Neural cell (in vitro differentiated cells): Measurements from ENCODE around the gene PDXDC1. TPM values are rescaled to one million over a fixed set of nuclear protein-coding genes. Genes with fewer than 3 reads are reported as not detected.

ENCODE experiments used
- H2AFZ ChIP-seq: fragments of 200-600, 300-800 bp; sonication (generic), shearing (Covaris generic); 2 replicates; pipeline ENCODE4 v1.6.0; 2014; ENCODE audit warnings: low read depth, mild to moderate bottlenecking, antibody characterized with exemption, low read length, moderate library complexity
- H3F3A ChIP-seq: fragments of 200-600 bp; shearing (Covaris generic); 2 replicates; pipeline ENCODE4 v1.6.1; 2016; ENCODE audit warnings: mild to moderate bottlenecking, moderate library complexity, mixed read lengths, antibody characterized with exemption, low read length; ENCODE audit not compliant: insufficient read depth, poor library complexity, severe bottlenecking
- H3K27ac ChIP-seq: fragments of 200-600, 300-800 bp; sonication (generic), shearing (Covaris generic); 2 replicates; pipeline ENCODE4 v1.5.1; 2014; ENCODE audit warnings: mild to moderate bottlenecking, low read length, moderate library complexity
- H3K27me3 ChIP-seq: fragments of 300-800, 200-600 bp; sonication (generic), shearing (Covaris generic); 2 replicates; pipeline ENCODE4 v1.6.0; 2014; ENCODE audit warnings: mild to moderate bottlenecking, low read depth, low read length, moderate library complexity; ENCODE audit not compliant: insufficient read depth
- H3K36me3 ChIP-seq: fragments of 300-800, 200-600 bp; sonication (generic), shearing (Covaris generic); 2 replicates; pipeline ENCODE4 v1.5.1; 2014; ENCODE audit warnings: mild to moderate bottlenecking, antibody characterized with exemption, low read length, moderate library complexity; ENCODE audit not compliant: insufficient read depth
- H3K4me2 ChIP-seq: fragments of 300-800, 200-600 bp; sonication (generic), shearing (Covaris generic); 2 replicates; pipeline ENCODE4 v1.6.0; 2014; ENCODE audit warnings: mild to moderate bottlenecking, low read length
- H3K4me3 ChIP-seq: fragments of 300-800, 200-600 bp; sonication (generic), shearing (Covaris generic); 2 replicates; pipeline ENCODE4 v1.5.1; 2014; ENCODE audit warnings: mild to moderate bottlenecking, low read length, moderate library complexity
- H3K79me2 ChIP-seq: fragments of 200-600 bp; shearing (Covaris generic); replicated peaks from 2 replicates; pipeline ENCODE4 v1.6.0; 2014; ENCODE audit warnings: mild to moderate bottlenecking, low read length, moderate library complexity; ENCODE audit not compliant: insufficient read depth
- H3K9ac ChIP-seq: fragments of 300-800, 200-600 bp; sonication (generic), shearing (Covaris generic); 2 replicates; pipeline ENCODE4 v1.6.1; 2016; ENCODE audit warnings: mild to moderate bottlenecking, low read length, mixed read lengths
- H3K9me2 ChIP-seq: fragments of 200-600 bp; shearing (Covaris generic); 2 replicates; pipeline ENCODE4 v1.6.1; 2016; ENCODE audit warnings: mild to moderate bottlenecking, low read length, mixed read lengths; ENCODE audit not compliant: insufficient read depth
- H3K9me3 ChIP-seq: fragments of 200-600, 300-800 bp; sonication (generic), shearing (Covaris generic); 2 replicates; pipeline ENCODE4 v1.6.1; 2016; ENCODE audit warnings: mild to moderate bottlenecking, mixed run types, low read length, moderate library complexity, mixed read lengths
- H4K20me1 ChIP-seq: fragments of 200-600 bp; shearing (Covaris generic); 2 replicates; pipeline ENCODE4 v1.6.1; 2016; ENCODE audit warnings: mild to moderate bottlenecking, mixed run types; ENCODE audit not compliant: insufficient read depth
- EP300 ChIP-seq: fragments of 450-650 bp; conservative IDR thresholded peaks from 2 replicates; pipeline ENCODE4 v1.6.1; 2014; ENCODE audit warnings: antibody characterized with exemption, mild to moderate bottlenecking, moderate library complexity; ENCODE audit not compliant: poor library complexity, severe bottlenecking
- EZH2 ChIP-seq: fragments of 200-600, 300-800 bp; shearing (Covaris generic), sonication (generic); IDR thresholded peaks from 2 replicates; pipeline ENCODE4 v1.6.1; 2014; ENCODE audit warnings: antibody characterized with exemption, low read length, borderline replicate concordance, mild to moderate bottlenecking; ENCODE audit not compliant: insufficient read depth, poor library complexity, severe bottlenecking
- MXI1 ChIP-seq: fragments of 450-650 bp; conservative IDR thresholded peaks from 2 replicates; pipeline ENCODE4 v1.6.1; 2014; ENCODE audit warnings: antibody characterized with exemption, mild to moderate bottlenecking; ENCODE audit not compliant: poor library complexity, severe bottlenecking
- POLR2AphosphoS5 ChIP-seq: IDR thresholded peaks from 2 replicates; pipeline ENCODE4 v1.6.1; 2012
- RAD21 ChIP-seq: fragments of 450-650 bp; conservative IDR thresholded peaks from 2 replicates; pipeline ENCODE4 v1.6.1; 2014; ENCODE audit warnings: antibody characterized with exemption, mild to moderate bottlenecking, moderate library complexity
- SMC3 ChIP-seq: fragments of 450-650 bp; conservative IDR thresholded peaks from 2 replicates; pipeline ENCODE4 v1.6.1; 2014; ENCODE audit warnings: antibody characterized with exemption, mild to moderate bottlenecking, moderate library complexity; ENCODE audit not compliant: poor library complexity
- TAF1 ChIP-seq: IDR thresholded peaks from 2 replicates; pipeline ENCODE4 v1.6.1; 2012; ENCODE audit warnings: low read depth
- polyA plus RNA-seq: library from polyadenylated mRNA; depleted of rRNA; stranded (reverse); fragments of >200 nt; gene quantifications from 2 replicates; pipeline ENCODE4 v1.2.3, GENCODE V29; 2014
- TF ChIP-seq, protein P1 (sequence below): IDR thresholded peaks from 2 replicates; pipeline ENCODE4 v1.6.1; 2012; ENCODE audit warnings: borderline replicate concordance
- TF ChIP-seq, protein P2 (sequence below): fragments of 450-650 bp; IDR thresholded peaks from 2 replicates; pipeline ENCODE4 v1.5.1; 2014; ENCODE audit warnings: antibody characterized with exemption, mild to moderate bottlenecking, moderate library complexity; ENCODE audit not compliant: poor library complexity, severe bottlenecking

The PDXDC1 gene
- polyA plus RNA-seq, 1 donor from 2014 or later, result 69.9 TPM

DNA sequence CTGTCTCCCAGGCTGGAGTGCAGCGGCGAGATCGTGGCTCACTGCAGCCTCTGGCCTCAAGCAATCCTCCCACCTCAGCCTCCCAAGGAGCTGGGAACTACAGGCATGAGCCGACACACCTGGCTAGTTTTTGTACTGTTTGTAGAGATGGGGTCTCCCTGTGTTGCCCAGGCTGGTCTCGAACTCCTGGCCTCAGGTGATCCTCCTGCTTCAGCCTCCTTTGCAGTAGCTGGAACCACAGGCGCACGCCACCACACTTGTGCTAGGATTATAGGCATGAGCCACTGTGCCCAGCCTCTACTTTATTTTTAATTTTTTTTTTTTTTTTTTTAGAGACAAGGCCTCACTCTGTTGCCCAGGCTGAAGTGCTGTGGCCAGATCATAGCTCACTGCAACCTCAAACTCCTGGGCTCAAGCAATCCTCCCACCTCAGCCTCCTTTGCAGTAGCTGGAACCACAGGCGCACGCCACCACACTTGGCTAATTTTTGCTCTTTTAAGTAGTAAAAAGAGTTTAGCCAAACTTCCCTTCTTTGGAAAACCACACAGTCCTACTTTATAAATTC is 76.6 kb downstream of the PDXDC1 start:
- TF ChIP-seq EP300, result no peak
- no peaks in the 10 kb centered on the region for H3K27me3 ChIP-seq
- H3F3A ChIP-seq, result no peaks in the 10 kb centered on the region
- no peaks in the 10 kb centered on the region for H3K9me3 ChIP-seq
- peaks cover 4% of the 10 kb centered on the region for H3K79me2 ChIP-seq
- no peaks in the 10 kb centered on the region for H3K36me3 ChIP-seq
- no peak overlapping the region for H3K9ac ChIP-seq
- H3K27ac ChIP-seq, result no peak overlapping the region
- H3K4me3 ChIP-seq, result no peak overlapping the region
- no peak overlapping the region for H3K4me2 ChIP-seq
- H4K20me1 ChIP-seq, result no peaks in the 10 kb centered on the region
- H3K9me2 ChIP-seq, result no peaks in the 10 kb centered on the region
- H2AFZ ChIP-seq, result no peak overlapping the region

DNA sequence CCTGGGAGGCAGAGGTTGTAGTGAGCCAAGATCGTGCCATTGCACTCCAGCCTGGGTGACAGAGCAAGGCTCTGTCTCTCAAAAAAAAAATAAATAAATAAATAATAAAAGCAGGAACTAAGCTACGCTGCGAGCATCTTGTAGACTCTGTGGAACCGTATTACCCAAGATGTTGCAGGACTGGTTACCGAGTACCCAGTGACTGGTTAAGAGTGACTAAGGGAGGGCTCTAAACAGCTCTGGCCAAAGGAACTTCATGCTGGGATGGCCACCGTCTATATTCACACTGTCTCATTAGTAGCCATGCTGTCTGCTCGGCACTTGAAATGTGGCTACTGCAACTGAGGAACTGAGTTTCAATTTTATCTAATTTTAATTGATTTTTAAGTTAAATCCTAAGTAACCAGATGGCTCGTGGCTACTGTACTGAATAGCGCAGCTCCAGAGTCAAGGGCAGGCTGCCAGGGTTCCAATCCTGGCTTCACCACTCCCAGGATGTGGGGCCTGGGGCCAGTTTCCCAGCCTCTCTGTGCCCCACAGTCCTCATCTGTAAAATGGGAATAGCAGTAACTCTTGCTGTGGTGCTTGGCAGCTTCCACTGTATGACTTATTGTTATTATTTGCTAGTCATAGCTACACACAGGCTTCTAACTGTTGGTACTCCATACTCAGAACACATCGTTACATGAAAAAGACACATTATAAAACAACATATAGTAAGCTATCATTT is 78.1 kb downstream of the PDXDC1 start:
- Histone ChIP-seq H3K27me3 (no peaks in the 10 kb centered on the region), H3K79me2 (peaks cover 4% of the 10 kb centered on the region), H3K4me3 (no peak overlapping the region), H3K9me3 (no peaks in the 10 kb centered on the region), H4K20me1 (no peaks in the 10 kb centered on the region), H3K36me3 (no peaks in the 10 kb centered on the region), H3K27ac (no peak overlapping the region), H2AFZ (no peak overlapping the region), H3K4me2 (no peak overlapping the region), H3K9ac (no peak overlapping the region), H3K9me2 (no peaks in the 10 kb centered on the region), H3F3A (no peaks in the 10 kb centered on the region)
- TF ChIP-seq EZH2, result no peak
- no peak for TF ChIP-seq MXI1
- TF ChIP-seq, protein P1, sequence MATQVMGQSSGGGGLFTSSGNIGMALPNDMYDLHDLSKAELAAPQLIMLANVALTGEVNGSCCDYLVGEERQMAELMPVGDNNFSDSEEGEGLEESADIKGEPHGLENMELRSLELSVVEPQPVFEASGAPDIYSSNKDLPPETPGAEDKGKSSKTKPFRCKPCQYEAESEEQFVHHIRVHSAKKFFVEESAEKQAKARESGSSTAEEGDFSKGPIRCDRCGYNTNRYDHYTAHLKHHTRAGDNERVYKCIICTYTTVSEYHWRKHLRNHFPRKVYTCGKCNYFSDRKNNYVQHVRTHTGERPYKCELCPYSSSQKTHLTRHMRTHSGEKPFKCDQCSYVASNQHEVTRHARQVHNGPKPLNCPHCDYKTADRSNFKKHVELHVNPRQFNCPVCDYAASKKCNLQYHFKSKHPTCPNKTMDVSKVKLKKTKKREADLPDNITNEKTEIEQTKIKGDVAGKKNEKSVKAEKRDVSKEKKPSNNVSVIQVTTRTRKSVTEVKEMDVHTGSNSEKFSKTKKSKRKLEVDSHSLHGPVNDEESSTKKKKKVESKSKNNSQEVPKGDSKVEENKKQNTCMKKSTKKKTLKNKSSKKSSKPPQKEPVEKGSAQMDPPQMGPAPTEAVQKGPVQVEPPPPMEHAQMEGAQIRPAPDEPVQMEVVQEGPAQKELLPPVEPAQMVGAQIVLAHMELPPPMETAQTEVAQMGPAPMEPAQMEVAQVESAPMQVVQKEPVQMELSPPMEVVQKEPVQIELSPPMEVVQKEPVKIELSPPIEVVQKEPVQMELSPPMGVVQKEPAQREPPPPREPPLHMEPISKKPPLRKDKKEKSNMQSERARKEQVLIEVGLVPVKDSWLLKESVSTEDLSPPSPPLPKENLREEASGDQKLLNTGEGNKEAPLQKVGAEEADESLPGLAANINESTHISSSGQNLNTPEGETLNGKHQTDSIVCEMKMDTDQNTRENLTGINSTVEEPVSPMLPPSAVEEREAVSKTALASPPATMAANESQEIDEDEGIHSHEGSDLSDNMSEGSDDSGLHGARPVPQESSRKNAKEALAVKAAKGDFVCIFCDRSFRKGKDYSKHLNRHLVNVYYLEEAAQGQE, result no peak
- no peak for TF ChIP-seq TAF1
- no peak for TF ChIP-seq POLR2AphosphoS5
- no peak for TF ChIP-seq EP300
- TF ChIP-seq, protein P2, sequence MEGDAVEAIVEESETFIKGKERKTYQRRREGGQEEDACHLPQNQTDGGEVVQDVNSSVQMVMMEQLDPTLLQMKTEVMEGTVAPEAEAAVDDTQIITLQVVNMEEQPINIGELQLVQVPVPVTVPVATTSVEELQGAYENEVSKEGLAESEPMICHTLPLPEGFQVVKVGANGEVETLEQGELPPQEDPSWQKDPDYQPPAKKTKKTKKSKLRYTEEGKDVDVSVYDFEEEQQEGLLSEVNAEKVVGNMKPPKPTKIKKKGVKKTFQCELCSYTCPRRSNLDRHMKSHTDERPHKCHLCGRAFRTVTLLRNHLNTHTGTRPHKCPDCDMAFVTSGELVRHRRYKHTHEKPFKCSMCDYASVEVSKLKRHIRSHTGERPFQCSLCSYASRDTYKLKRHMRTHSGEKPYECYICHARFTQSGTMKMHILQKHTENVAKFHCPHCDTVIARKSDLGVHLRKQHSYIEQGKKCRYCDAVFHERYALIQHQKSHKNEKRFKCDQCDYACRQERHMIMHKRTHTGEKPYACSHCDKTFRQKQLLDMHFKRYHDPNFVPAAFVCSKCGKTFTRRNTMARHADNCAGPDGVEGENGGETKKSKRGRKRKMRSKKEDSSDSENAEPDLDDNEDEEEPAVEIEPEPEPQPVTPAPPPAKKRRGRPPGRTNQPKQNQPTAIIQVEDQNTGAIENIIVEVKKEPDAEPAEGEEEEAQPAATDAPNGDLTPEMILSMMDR, result no peak
- no peak for TF ChIP-seq SMC3
- TF ChIP-seq RAD21, result no peak
